Immature natural killer cell (primary cell): Measurements from ENCODE around the gene LRRC49. TPM values are rescaled to one million over a fixed set of nuclear protein-coding genes. Genes with fewer than 3 reads are reported as not detected.
"Not testable (repeated sequence)": the region's sequence is repeated elsewhere in the genome, so short reads cannot be mapped to it uniquely, and the experiment has no call there.

Source experiments
- DNase-seq, 3 donors: peaks; one replicate each; pipeline ENCODE4 v3.0.0; 2022; ENCODE audit warnings: mixed read lengths in 1 of 3
- H3K27ac Mint-ChIP-seq, 6 donors: one replicate each; pipeline ENCODE4 v1.8.0; 2020; ENCODE audit warnings: mixed read lengths in 6 of 6, mild to moderate bottlenecking in 5 of 6, inconsistent platforms in 4 of 6, moderate library complexity in 3 of 6
- H3K27me3 Mint-ChIP-seq, 3 donors: one replicate each; pipeline ENCODE4 v1.8.0; 2020 to 2021; ENCODE audit warnings: low read depth in 3 of 3, mild to moderate bottlenecking in 3 of 3, mixed read lengths in 3 of 3, moderate library complexity in 3 of 3, inconsistent platforms in 1 of 3
- H3K36me3 Mint-ChIP-seq, 3 donors: one replicate each; pipeline ENCODE4 v1.8.0; 2020; ENCODE audit warnings: mixed read lengths in 3 of 3, inconsistent platforms in 2 of 3, mild to moderate bottlenecking in 2 of 3
- H3K4me1 Mint-ChIP-seq, 2 donors: one replicate each; pipeline ENCODE4 v1.8.0; 2020; ENCODE audit warnings: inconsistent platforms in 2 of 2, mild to moderate bottlenecking in 2 of 2, mixed read lengths in 2 of 2, moderate library complexity in 1 of 2
- H3K4me3 Mint-ChIP-seq, 5 donors: one replicate each; pipeline ENCODE4 v1.8.0; 2020; ENCODE audit warnings: mild to moderate bottlenecking in 5 of 5, mixed read lengths in 5 of 5, inconsistent platforms in 3 of 5, moderate library complexity in 3 of 5
- H3K9me3 Mint-ChIP-seq, 6 donors: one replicate each; pipeline ENCODE4 v1.8.0; 2020; ENCODE audit warnings: mild to moderate bottlenecking in 6 of 6, mixed read lengths in 6 of 6, inconsistent platforms in 4 of 6, moderate library complexity in 3 of 6
- polyA plus RNA-seq, 3 donors: library from polyadenylated mRNA; unstranded; fragments of 300-500 nt; fragmentation: Illumina TruSeq; gene quantifications; one replicate each; pipeline ENCODE4 v1.2.3, GENCODE V29; 2021

The LRRC49 gene
- polyA plus RNA-seq, 3 donors from 2014 or later, result 0.68 TPM; not detected in 2

- Mint-ChIP-seq H3K4me1 (peaks cover 8 to 11% of the 10 kb centered on the region in 2 donors), H3K9me3 (no peaks in the 10 kb centered on the region), H3K27ac (no peak overlapping the region), H3K4me3 (no peak overlapping the region), H3K36me3 (no peaks in the 10 kb centered on the region), H3K27me3 (peaks cover 8 to 21% (median 14%) of the 10 kb centered on the region in 3 donors)
- no peak for DNase-seq
Measured at GRCh38 chr15:70857562-70858285, 34.9 kb upstream of the LRRC49 start.

- H3K9me3 Mint-ChIP-seq, DNase-seq, H3K36me3 Mint-ChIP-seq, H3K4me1 Mint-ChIP-seq, H3K27ac Mint-ChIP-seq, H3K4me3 Mint-ChIP-seq: not testable (repeated sequence)
- H3K27me3 Mint-ChIP-seq, result peaks cover 8 to 21% (median 13%) of the 10 kb centered on the region in 3 donors
Measured at GRCh38 chr15:70858614-70859321, 33.9 kb upstream of the LRRC49 start.

- no peak for DNase-seq
- Mint-ChIP-seq H3K9me3 (no peaks in the 10 kb centered on the region), H3K27me3 (peaks cover 8 to 21% (median 12%) of the 10 kb centered on the region in 3 donors), H3K36me3 (no peaks in the 10 kb centered on the region), H3K4me1 (peaks cover 2 to 4% of the 10 kb centered on the region in 2 donors), H3K4me3 (no peak overlapping the region), H3K27ac (no peak overlapping the region)
Measured at GRCh38 chr15:70859322-70859908, 33.2 kb upstream of the LRRC49 start.

- H3K4me3 Mint-ChIP-seq, result no peak overlapping the region
- H3K27me3 Mint-ChIP-seq, result peaks cover 6 to 17% (median 6%) of the 10 kb centered on the region in 3 donors
- H3K4me1 Mint-ChIP-seq, result no peaks in the 10 kb centered on the region
- no peaks in the 10 kb centered on the region for H3K9me3 Mint-ChIP-seq
- DNase-seq, result no peak
- no peaks in the 10 kb centered on the region for H3K36me3 Mint-ChIP-seq
- no peak overlapping the region for H3K27ac Mint-ChIP-seq
Measured at GRCh38 chr15:70859998-70860397, 32.6 kb upstream of the LRRC49 start.

- Mint-ChIP-seq H3K4me3 (no peak overlapping the region), H3K9me3 (no peaks in the 10 kb centered on the region), H3K27ac (no peak overlapping the region), H3K27me3 (peaks cover 2 to 12% (median 3%) of the 10 kb centered on the region in 3 donors), H3K36me3 (no peaks in the 10 kb centered on the region), H3K4me1 (no peaks in the 10 kb centered on the region)
- no peak for DNase-seq
Measured at GRCh38 chr15:70863450-70864218, 29.0 kb upstream of the LRRC49 start.

- no peak for DNase-seq
- H3K9me3 Mint-ChIP-seq, result no peaks in the 10 kb centered on the region
- H3K27ac Mint-ChIP-seq, result no peak overlapping the region
- H3K27me3 Mint-ChIP-seq, result peaks cover 2 to 16% (median 3%) of the 10 kb centered on the region in 3 donors
- H3K36me3 Mint-ChIP-seq, result no peaks in the 10 kb centered on the region
- H3K4me3 Mint-ChIP-seq, result no peak overlapping the region
- H3K4me1 Mint-ChIP-seq, result no peaks in the 10 kb centered on the region
Measured at GRCh38 chr15:70866982-70867641, 25.5 kb upstream of the LRRC49 start.

- H3K36me3 Mint-ChIP-seq, result no peaks in the 10 kb centered on the region
- no peak overlapping the region for H3K4me3 Mint-ChIP-seq
- no peaks in the 10 kb centered on the region for H3K9me3 Mint-ChIP-seq
- no peaks in the 10 kb centered on the region for H3K4me1 Mint-ChIP-seq
- H3K27ac Mint-ChIP-seq, result no peak overlapping the region
- DNase-seq, result no peak
- peaks cover 2 to 16% (median 3%) of the 10 kb centered on the region in 3 donors for H3K27me3 Mint-ChIP-seq
Measured at GRCh38 chr15:70867911-70868467, 24.6 kb upstream of the LRRC49 start.

- no peak overlapping the region for H3K27ac Mint-ChIP-seq
- no peaks in the 10 kb centered on the region for H3K9me3 Mint-ChIP-seq
- H3K27me3 Mint-ChIP-seq, result peaks cover 2 to 17% (median 3%) of the 10 kb centered on the region in 3 donors
- H3K4me3 Mint-ChIP-seq, result no peak overlapping the region
- no peaks in the 10 kb centered on the region for H3K36me3 Mint-ChIP-seq
- no peak for DNase-seq
- no peaks in the 10 kb centered on the region for H3K4me1 Mint-ChIP-seq
Measured at GRCh38 chr15:70869346-70869745, 23.3 kb upstream of the LRRC49 start.

GRCh38 chr15:70870051-70870450 is 22.6 kb upstream of the LRRC49 start:
- Mint-ChIP-seq H3K27me3 (peaks cover 2 to 17% (median 3%) of the 10 kb centered on the region in 3 donors), H3K9me3 (no peaks in the 10 kb centered on the region), H3K4me1 (no peaks in the 10 kb centered on the region), H3K4me3 (no peak overlapping the region), H3K36me3 (no peaks in the 10 kb centered on the region), H3K27ac (no peak overlapping the region)
- DNase-seq, result no peak

GRCh38 chr15:70871490-70871889 is 21.1 kb upstream of the LRRC49 start:
- H3K4me1 Mint-ChIP-seq, H3K9me3 Mint-ChIP-seq, H3K4me3 Mint-ChIP-seq, H3K27ac Mint-ChIP-seq, DNase-seq, H3K36me3 Mint-ChIP-seq: not testable (repeated sequence)
- peaks cover 3 to 17% (median 3%) of the 10 kb centered on the region in 3 donors for H3K27me3 Mint-ChIP-seq

- Mint-ChIP-seq H3K4me1 (no peaks in the 10 kb centered on the region), H3K9me3 (no peaks in the 10 kb centered on the region), H3K36me3 (no peaks in the 10 kb centered on the region), H3K4me3 (no peak overlapping the region), H3K27ac (no peak overlapping the region), H3K27me3 (peaks cover 4 to 13% (median 5%) of the 10 kb centered on the region in 3 donors)
- DNase-seq, result no peak
Measured at GRCh38 chr15:70873232-70874054, 19.2 kb upstream of the LRRC49 start.

- no peaks in the 10 kb centered on the region for H3K4me1 Mint-ChIP-seq
- H3K9me3 Mint-ChIP-seq, result no peaks in the 10 kb centered on the region
- H3K27ac Mint-ChIP-seq, result no peak overlapping the region
- peaks cover 3 to 16% (median 6%) of the 10 kb centered on the region in 3 donors for H3K27me3 Mint-ChIP-seq
- no peak overlapping the region for H3K4me3 Mint-ChIP-seq
- no peaks in the 10 kb centered on the region for H3K36me3 Mint-ChIP-seq
- DNase-seq, result no peak
Measured at GRCh38 chr15:70875001-70875782, 17.4 kb upstream of the LRRC49 start.
